ENCODE measurements around the gene LUM.

Gene LUM

DNA sequence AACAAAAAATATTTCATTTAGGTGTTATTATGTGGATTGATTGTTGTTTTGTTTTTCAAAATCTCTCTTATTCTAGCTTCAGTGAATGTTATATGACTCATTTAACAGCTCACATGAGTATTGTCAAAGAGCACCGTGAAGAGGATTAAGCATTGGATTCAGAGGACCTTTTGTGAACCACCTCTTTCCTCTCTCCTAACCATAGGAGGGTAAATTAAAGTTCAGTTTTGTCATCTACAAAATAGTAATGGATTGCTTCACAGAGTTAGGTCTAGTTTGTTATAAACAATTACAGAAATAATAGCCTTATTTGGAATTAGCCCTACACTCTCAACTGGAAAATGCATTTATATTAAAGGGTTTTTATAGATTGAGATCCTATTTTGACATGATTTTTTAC is 52.5 kb downstream of the LUM start:
- DNase-seq (ENCODE audit: low read depth), result no peak
- TF ChIP-seq, protein P1, sequence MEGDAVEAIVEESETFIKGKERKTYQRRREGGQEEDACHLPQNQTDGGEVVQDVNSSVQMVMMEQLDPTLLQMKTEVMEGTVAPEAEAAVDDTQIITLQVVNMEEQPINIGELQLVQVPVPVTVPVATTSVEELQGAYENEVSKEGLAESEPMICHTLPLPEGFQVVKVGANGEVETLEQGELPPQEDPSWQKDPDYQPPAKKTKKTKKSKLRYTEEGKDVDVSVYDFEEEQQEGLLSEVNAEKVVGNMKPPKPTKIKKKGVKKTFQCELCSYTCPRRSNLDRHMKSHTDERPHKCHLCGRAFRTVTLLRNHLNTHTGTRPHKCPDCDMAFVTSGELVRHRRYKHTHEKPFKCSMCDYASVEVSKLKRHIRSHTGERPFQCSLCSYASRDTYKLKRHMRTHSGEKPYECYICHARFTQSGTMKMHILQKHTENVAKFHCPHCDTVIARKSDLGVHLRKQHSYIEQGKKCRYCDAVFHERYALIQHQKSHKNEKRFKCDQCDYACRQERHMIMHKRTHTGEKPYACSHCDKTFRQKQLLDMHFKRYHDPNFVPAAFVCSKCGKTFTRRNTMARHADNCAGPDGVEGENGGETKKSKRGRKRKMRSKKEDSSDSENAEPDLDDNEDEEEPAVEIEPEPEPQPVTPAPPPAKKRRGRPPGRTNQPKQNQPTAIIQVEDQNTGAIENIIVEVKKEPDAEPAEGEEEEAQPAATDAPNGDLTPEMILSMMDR (IDR thresholded peaks at IDR 0.05; ENCODE audit: control insufficient read depth, insufficient read depth, low read depth, low read length, missing control alignments), result no peak
- H3K4me3 ChIP-seq (ENCODE audit: control insufficient read depth, low read depth, low read length), result no peak overlapping the region

- TF ChIP-seq, protein P1 (IDR thresholded peaks at IDR 0.05; ENCODE audit: control insufficient read depth, insufficient read depth, low read depth, low read length, missing control alignments), result no peak
- no peak for DNase-seq (ENCODE audit: low read depth)
- H3K4me3 ChIP-seq (ENCODE audit: control insufficient read depth, low read depth, low read length), result no peak within 1 kb of the TSS
Measured at GRCh38 chr12:91057368-91058165, 53.7 kb downstream of the LUM start, which contains the start of gene KERA. Gene KERA (minus strand): TSS chr12:91058024. CDS start chr12:91056281, 1,743 bp downstream.

GRCh38 chr12:91056488-91056887 is 54.8 kb downstream of the LUM start:
- TF ChIP-seq, protein P1 (IDR thresholded peaks at IDR 0.05; ENCODE audit: control insufficient read depth, insufficient read depth, low read depth, low read length, missing control alignments), result no peak

DNA sequence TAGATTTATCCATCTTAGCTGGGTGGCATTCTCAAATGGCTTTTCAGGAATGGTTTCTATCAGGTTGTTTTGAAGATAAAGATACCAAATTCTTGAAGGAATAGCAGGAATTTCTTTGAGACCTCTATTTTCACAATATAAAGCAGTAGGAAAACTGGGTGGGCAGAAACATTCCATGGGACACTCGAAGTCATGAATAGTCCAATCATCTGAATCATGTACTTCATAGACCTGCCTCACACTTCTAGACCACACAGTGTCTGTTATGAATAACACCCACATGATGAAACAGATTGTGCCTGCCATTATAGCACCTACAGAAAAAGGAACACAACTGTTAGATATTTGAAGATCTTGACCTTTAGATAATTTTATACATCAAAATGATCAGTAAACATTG is 55.3 kb downstream of the LUM start:
- TF ChIP-seq, protein P1 (IDR thresholded peaks at IDR 0.05; ENCODE audit: control insufficient read depth, insufficient read depth, low read depth, low read length, missing control alignments), result no peak
- no peak overlapping the region for H3K4me3 ChIP-seq (ENCODE audit: control insufficient read depth, low read depth, low read length)
- no peak for DNase-seq (ENCODE audit: low read depth)

More at GRCh38 chr12:91056488-91056887, 54.8 kb downstream of the LUM start:
- no peak for DNase-seq (ENCODE audit: low read depth)
- H3K4me3 ChIP-seq (ENCODE audit: control insufficient read depth, low read depth, low read length), result no peak overlapping the region

GRCh38 chr12:91053951-91054715 is 57.2 kb downstream of the LUM start:
- peak; percentile 73 for DNase-seq (ENCODE audit: low read depth)
- TF ChIP-seq, protein P1 (IDR thresholded peaks at IDR 0.05; ENCODE audit: control insufficient read depth, insufficient read depth, low read depth, low read length, missing control alignments), result no peak
- no peak overlapping the region for H3K4me3 ChIP-seq (ENCODE audit: control insufficient read depth, low read depth, low read length)

Data from AG09309 (cell line).